Liver (tissue), 3 donors: ENCODE data around the gene UNC13B.

Source experiments
- CTCF ChIP-seq: fragments of 150-350 bp; IDR thresholded peaks from 2 replicates; pipeline ENCODE4 v1.5.1; 2017; ENCODE audit warnings: improper control_type of control experiment, low read depth, low read length; ENCODE audit not compliant: missing input control
- EGR1 ChIP-seq, 2 donors: IDR thresholded peaks; 2 replicates each; pipeline ENCODE4 v1.6.1; 2016 to 2018; ENCODE audit warnings: antibody characterized with exemption in 2 of 2, low read depth in 2 of 2
- MAX ChIP-seq: IDR thresholded peaks from 2 replicates; pipeline ENCODE4 v1.6.1; 2016; ENCODE audit warnings: antibody characterized with exemption
- donor health status: healthy.
- donor health status: healthy.

GRCh38 chr9:35277628-35278359, 116.0 kb downstream of the UNC13B start:
- TF ChIP-seq MAX (no peak), EGR1 (IDR thresholded peaks at IDR 0.05; ENCODE audit: low read depth in 2 of 2) (no peak), CTCF (no peak)
